WTC11 (cell line): ENCODE measurements around the gene GPC4. TPM values are rescaled to one million over a fixed set of nuclear protein-coding genes. Genes with fewer than 3 reads are reported as not detected.

Experiments
- ATAC-seq: fragments of 200-7000 bp; cut with Tn5 transposase; 2 replicates; pipeline ENCODE4 v1.10.0; 2021; ENCODE audit warnings: mild to moderate bottlenecking, moderate library complexity
- CTCF ChIA-PET: fragments of 300-600 bp; sonication (Branson Sonifier 250); formaldehyde crosslinking; loops from one replicate; lab custom pipeline; 2021; ENCODE audit warnings: antibody characterized with exemption; lab: Charles Lee
- POLR2A ChIA-PET: fragments of 350-600 bp; sonication (Branson Sonifier 250); formaldehyde crosslinking; loops from one replicate; lab custom pipeline; 2021; ENCODE audit warnings: antibody characterized with exemption; lab: Charles Lee
- DNase-seq: peaks from one replicate; pipeline ENCODE4 v3.0.0; 2021; ENCODE audit warnings: low spot score
- H3K27ac Mint-ChIP-seq: 2 replicates; pipeline ENCODE4 v1.8.0; 2021; ENCODE audit warnings: mixed read lengths
- H3K27me3 Mint-ChIP-seq: 2 replicates; pipeline ENCODE4 v1.8.0; 2021; ENCODE audit warnings: low read depth, mild to moderate bottlenecking, moderate library complexity, mixed read lengths
- H3K36me3 Mint-ChIP-seq: 2 replicates; pipeline ENCODE4 v1.8.0; 2021; ENCODE audit warnings: mixed read lengths
- H3K4me1 Mint-ChIP-seq: 2 replicates; pipeline ENCODE4 v1.8.0; 2022; ENCODE audit warnings: mixed read lengths
- H3K4me3 Mint-ChIP-seq: 2 replicates; pipeline ENCODE4 v1.8.0; 2021; ENCODE audit warnings: mild to moderate bottlenecking, moderate library complexity, mixed read lengths
- H3K9me3 Mint-ChIP-seq: 2 replicates; pipeline ENCODE4 v1.8.0; 2021; ENCODE audit warnings: mixed read lengths
- ARID4B ChIP-seq: sonication (generic); formaldehyde crosslinking; IDR thresholded peaks from 2 replicates; pipeline ENCODE4 v1.8.0; 2023; ENCODE audit warnings: missing genetic modification reagents, mild to moderate bottlenecking, borderline replicate concordance
- CREM ChIP-seq: sonication (generic); formaldehyde crosslinking; IDR thresholded peaks from 2 replicates; pipeline ENCODE4 v1.8.1; 2022; ENCODE audit warnings: mild to moderate bottlenecking, missing genetic modification reagents, moderate library complexity
- E2F4 ChIP-seq: sonication (generic); formaldehyde crosslinking; IDR thresholded peaks from 2 replicates; pipeline ENCODE4 v1.8.1; 2022; ENCODE audit warnings: low read depth, mild to moderate bottlenecking, moderate library complexity, missing genetic modification reagents, borderline replicate concordance
- E2F5 ChIP-seq: sonication (generic); formaldehyde crosslinking; IDR thresholded peaks from 2 replicates; pipeline ENCODE4 v1.8.1; 2022; ENCODE audit warnings: mild to moderate bottlenecking, moderate library complexity, missing genetic modification reagents
- EMX1 ChIP-seq: fragments of 250-450 bp; sonication (Bioruptor Pico); IDR thresholded peaks from 2 replicates; pipeline ENCODE4 v1.8.0; 2021; ENCODE audit warnings: mild to moderate bottlenecking
- HMGXB4 ChIP-seq: sonication (generic); formaldehyde crosslinking; IDR thresholded peaks from 2 replicates; pipeline ENCODE4 v1.8.1; 2023; ENCODE audit warnings: mild to moderate bottlenecking, moderate library complexity, missing genetic modification reagents
- IRF2 ChIP-seq: sonication (generic); formaldehyde crosslinking; IDR thresholded peaks from 2 replicates; pipeline ENCODE4 v1.8.0; 2022; ENCODE audit warnings: low read depth, missing genetic modification reagents, borderline replicate concordance
- JAZF1 ChIP-seq: fragments of 250-450 bp; sonication (Bioruptor Pico); IDR thresholded peaks from 2 replicates; pipeline ENCODE4 v1.9.0; 2021; ENCODE audit warnings: moderate library complexity, mild to moderate bottlenecking, inconsistent platforms
- JUN ChIP-seq: sonication (generic); formaldehyde crosslinking; IDR thresholded peaks from 2 replicates; pipeline ENCODE4 v1.8.0; 2023; ENCODE audit warnings: mild to moderate bottlenecking, missing genetic modification reagents
- MAX ChIP-seq: sonication (generic); formaldehyde crosslinking; IDR thresholded peaks from 2 replicates; pipeline ENCODE4 v1.8.0; 2022; ENCODE audit warnings: mild to moderate bottlenecking, missing genetic modification reagents
- OVOL2 ChIP-seq: fragments of 250-450 bp; sonication (Bioruptor Pico); IDR thresholded peaks from 2 replicates; pipeline ENCODE4 v1.9.0; 2021; ENCODE audit warnings: mild to moderate bottlenecking, borderline replicate concordance
- RORB ChIP-seq: fragments of 250-450 bp; sonication (Bioruptor Pico); IDR thresholded peaks from 2 replicates; pipeline ENCODE4 v1.9.0; 2021; ENCODE audit warnings: mild to moderate bottlenecking
- SMAD3 ChIP-seq: sonication (generic); formaldehyde crosslinking; IDR thresholded peaks from 2 replicates; pipeline ENCODE4 v1.8.0; 2022; ENCODE audit warnings: missing genetic modification reagents, mild to moderate bottlenecking, borderline replicate concordance
- STAT6 ChIP-seq: sonication (generic); formaldehyde crosslinking; conservative IDR thresholded peaks from 2 replicates; pipeline ENCODE4 v1.8.1; 2023; ENCODE audit warnings: mild to moderate bottlenecking, low read depth, missing genetic modification reagents, moderate library complexity
- ZBTB43 ChIP-seq: sonication (generic); formaldehyde crosslinking; IDR thresholded peaks from 2 replicates; pipeline ENCODE4 v1.8.1; 2023; ENCODE audit warnings: mild to moderate bottlenecking, missing genetic modification reagents
- ZSCAN18 ChIP-seq: fragments of 250-450 bp; sonication (Bioruptor Pico); IDR thresholded peaks from 2 replicates; pipeline ENCODE4 v2.1.2; 2022; ENCODE audit warnings: mild to moderate bottlenecking, moderate library complexity
- total RNA-seq: library from RNA; stranded (reverse); gene quantifications from 3 replicates; pipeline ENCODE4 v1.2.3, GENCODE V29; 2021

GPC4 gene
- total RNA-seq, 1 experiment from 2014 or later: 144 TPM

GRCh38 chrX:133258481-133258880, 156.8 kb downstream of the GPC4 start:
- no peak for DNase-seq
- ATAC-seq: no peak
- TF ChIP-seq ARID4B (no peak), EMX1 (CRISPR knock-in tag) (no peak), JUN (CRISPR knock-in tag) (no peak), MAX (no peak), OVOL2 (CRISPR knock-in tag) (no peak), SMAD3 (CRISPR knock-in tag) (no peak), ZBTB43 (no peak), E2F5 (CRISPR knock-in tag) (no peak), CREM (CRISPR knock-in tag) (no peak), ZSCAN18 (CRISPR knock-in tag) (no peak), RORB (CRISPR knock-in tag) (no peak), E2F4 (CRISPR knock-in tag) (no peak), JAZF1 (CRISPR knock-in tag) (no peak), IRF2 (no peak), HMGXB4 (CRISPR knock-in tag) (no peak), STAT6 (CRISPR knock-in tag) (no peak)
- H3K27me3 Mint-ChIP-seq: no peaks in the 10 kb centered on the region; the same call in 1 of the 2 replicates
- H3K27ac Mint-ChIP-seq: no peak overlapping the region
- CTCF ChIA-PET: no interaction called here
- H3K36me3 Mint-ChIP-seq: no peaks in the 10 kb centered on the region
- H3K4me1 Mint-ChIP-seq: peaks cover 19% of the 10 kb centered on the region
- POLR2A ChIA-PET: no interaction called here
- peaks cover 9% of the 10 kb centered on the region for H3K9me3 Mint-ChIP-seq
- H3K4me3 Mint-ChIP-seq: no peak overlapping the region
